ENCODE data around the gene MAP2.

The MAP2 gene

GRCh38 chr2:209761566-209761965, 337.7 kb downstream of the MAP2 start:
- no peak for DNase-seq

- DNase-seq = no peak
Measured at GRCh38 chr2:209762563-209762962, 338.7 kb downstream of the MAP2 start.

- DNase-seq = no peak
Measured at GRCh38 chr2:209763106-209763505, 339.3 kb downstream of the MAP2 start.

GRCh38 chr2:209766613-209767012, 342.8 kb downstream of the MAP2 start:
- DNase-seq = no peak

GRCh38 chr2:209767316-209767715, 343.5 kb downstream of the MAP2 start:
- no peak for DNase-seq

- DNase-seq = no peak
Measured at GRCh38 chr2:209768557-209768956, 344.7 kb downstream of the MAP2 start.

GRCh38 chr2:209771474-209772289, 347.8 kb downstream of the MAP2 start, which contains the start of gene UNC80:
Gene UNC80 (plus strand): TSS chr2:209771832. CDS start chr2:209772073, 241 bp downstream.
- peak; percentile 42 for DNase-seq

GRCh38 chr2:209772290-209772685, 348.4 kb downstream of the MAP2 start:
- peak; percentile 13 for DNase-seq

- DNase-seq = no peak
Measured at GRCh38 chr2:209773377-209773776, 349.5 kb downstream of the MAP2 start.
